ENCODE data around the gene MIPOL1. TPM values are rescaled to one million over a fixed set of nuclear protein-coding genes. Genes with fewer than 3 reads are reported as not detected.

Gene MIPOL1
- total RNA-seq, 1 experiment from 2014 or later, result 10.5 TPM

DNA sequence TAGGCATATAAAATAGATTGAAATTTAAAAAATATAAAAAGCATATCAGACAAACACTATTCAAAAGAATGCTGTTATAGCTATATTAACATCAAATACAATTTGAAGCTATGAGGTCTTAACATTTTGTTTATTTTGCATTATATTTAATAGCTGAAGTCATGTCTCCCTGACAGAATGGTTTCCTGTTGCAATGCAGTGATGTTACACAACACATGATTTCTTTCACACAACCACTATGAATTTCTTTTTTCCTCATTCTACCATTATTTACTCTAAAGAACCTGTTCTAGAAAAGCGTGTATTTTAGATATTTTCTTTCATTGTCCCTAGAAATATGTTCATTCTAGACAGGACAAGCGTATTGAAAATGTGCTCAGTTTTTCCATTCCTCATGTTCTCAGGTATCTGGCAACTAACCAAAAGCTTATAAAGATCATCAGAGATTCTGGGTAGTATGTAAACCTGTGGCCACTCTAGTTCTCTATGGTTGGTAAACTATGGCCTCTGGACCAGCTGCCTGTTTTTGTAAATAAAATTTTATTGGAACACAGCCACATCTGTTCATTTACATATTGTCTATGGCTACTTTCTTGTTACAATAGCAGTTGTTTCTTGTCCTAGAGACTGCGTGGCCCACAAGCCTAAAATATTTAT, 213.5 kb downstream of the MIPOL1 start:
- in situ Hi-C loops (cut with HindIII; ENCODE audit: low pct_unique_long_range_greater_than_20kb, low sequenced_read_pairs), result no loop called here
- no peak for DNase-seq (ENCODE audit: low read depth)

GRCh38 chr14:37413050-37413449, 215.3 kb downstream of the MIPOL1 start:
- DNase-seq (ENCODE audit: low read depth), result no peak
- in situ Hi-C loops (cut with HindIII; ENCODE audit: low pct_unique_long_range_greater_than_20kb, low sequenced_read_pairs), result no loop called here

DNA sequence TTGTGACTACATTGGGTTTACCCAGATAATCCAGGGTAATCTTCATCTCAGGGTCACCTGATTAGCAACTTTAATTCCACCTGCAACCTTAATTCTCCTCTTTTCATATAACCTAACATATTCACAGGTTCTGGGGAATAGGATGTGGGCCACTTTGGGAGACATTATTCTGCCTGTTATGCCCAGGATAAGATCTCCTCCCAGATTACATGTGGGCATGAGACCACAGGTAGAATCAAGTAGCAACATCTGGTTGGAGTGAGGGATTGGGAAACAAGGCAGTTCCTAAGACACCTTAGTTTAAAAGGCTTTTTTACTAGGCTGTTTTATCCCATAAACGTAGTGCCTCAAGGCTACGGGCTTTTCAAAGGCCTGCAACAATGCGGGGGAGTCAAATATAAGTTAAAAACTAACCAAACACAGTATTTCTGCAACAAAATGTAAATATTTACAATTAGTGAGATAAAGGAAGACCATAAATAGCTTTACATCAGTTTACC, 215.8 kb downstream of the MIPOL1 start:
- DNase-seq (ENCODE audit: low read depth), result no peak
- in situ Hi-C loops (cut with HindIII; ENCODE audit: low pct_unique_long_range_greater_than_20kb, low sequenced_read_pairs), result no loop called here

- in situ Hi-C loops (cut with HindIII; ENCODE audit: low pct_unique_long_range_greater_than_20kb, low sequenced_read_pairs), result no loop called here
- DNase-seq (ENCODE audit: low read depth), result no peak
Measured at GRCh38 chr14:37416264-37416663, 218.5 kb downstream of the MIPOL1 start.

GRCh38 chr14:37417151-37417550, 219.4 kb downstream of the MIPOL1 start:
- DNase-seq (ENCODE audit: low read depth), result no peak
- in situ Hi-C loops (cut with HindIII; ENCODE audit: low pct_unique_long_range_greater_than_20kb, low sequenced_read_pairs), result no loop called here

- in situ Hi-C loops (cut with HindIII; ENCODE audit: low pct_unique_long_range_greater_than_20kb, low sequenced_read_pairs), result no loop called here
- DNase-seq (ENCODE audit: low read depth), result no peak
Measured at GRCh38 chr14:37417833-37418232, 220.1 kb downstream of the MIPOL1 start.

- in situ Hi-C loops (cut with HindIII; ENCODE audit: low pct_unique_long_range_greater_than_20kb, low sequenced_read_pairs), result no loop called here
- DNase-seq (ENCODE audit: low read depth), result no peak
Measured at GRCh38 chr14:37420622-37421021, 222.9 kb downstream of the MIPOL1 start.

- in situ Hi-C loops (cut with HindIII; ENCODE audit: low pct_unique_long_range_greater_than_20kb, low sequenced_read_pairs), result no loop called here
- DNase-seq (ENCODE audit: low read depth), result no peak
Measured at GRCh38 chr14:37422319-37422718, 224.6 kb downstream of the MIPOL1 start.

GRCh38 chr14:37422748-37423147, 225.0 kb downstream of the MIPOL1 start:
- DNase-seq (ENCODE audit: low read depth), result no peak
- in situ Hi-C loops (cut with HindIII; ENCODE audit: low pct_unique_long_range_greater_than_20kb, low sequenced_read_pairs), result no loop called here

- in situ Hi-C loops (cut with HindIII; ENCODE audit: low pct_unique_long_range_greater_than_20kb, low sequenced_read_pairs), result no loop called here
- DNase-seq (ENCODE audit: low read depth), result no peak
Measured at GRCh38 chr14:37428954-37429353, 231.2 kb downstream of the MIPOL1 start.

DNA sequence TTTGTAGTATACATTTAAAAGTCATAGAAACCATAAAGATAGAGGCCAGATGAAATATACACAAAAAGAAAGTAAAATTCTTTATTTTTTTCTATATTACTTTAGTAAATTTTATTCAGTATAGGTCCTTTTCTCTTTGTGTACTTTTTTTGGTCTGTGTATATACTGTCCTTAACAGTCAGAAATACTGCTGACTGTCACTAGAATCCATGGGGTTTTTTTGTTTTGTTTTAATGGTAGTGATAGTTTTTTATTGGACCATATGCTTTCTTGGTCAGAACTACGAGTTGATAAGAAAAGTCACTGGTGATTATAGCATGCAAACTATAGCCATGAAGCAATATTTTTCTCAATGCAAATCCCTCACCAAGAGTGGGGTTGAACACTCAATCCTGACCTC, 231.9 kb downstream of the MIPOL1 start:
- DNase-seq (ENCODE audit: low read depth), result no peak
- in situ Hi-C loops (cut with HindIII; ENCODE audit: low pct_unique_long_range_greater_than_20kb, low sequenced_read_pairs), result no loop called here

DNA sequence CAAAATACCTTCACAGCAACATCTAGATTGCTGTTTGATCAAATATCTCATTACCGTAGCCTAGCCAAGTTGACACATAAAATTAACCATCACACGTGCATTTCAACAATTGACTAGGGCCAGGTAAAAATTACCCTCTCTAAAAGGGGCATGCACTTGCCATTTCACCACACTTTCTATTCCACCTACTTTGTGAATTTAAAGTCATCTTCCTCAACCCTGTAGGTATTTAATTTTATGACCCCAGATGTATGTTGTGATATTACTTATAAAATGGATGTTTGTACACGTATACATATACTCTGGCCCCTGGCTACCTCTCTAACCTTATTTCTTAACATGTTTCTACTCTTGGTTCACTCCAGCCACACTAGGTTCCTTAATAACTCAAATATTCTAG, 237.1 kb downstream of the MIPOL1 start:
- in situ Hi-C loops (cut with HindIII; ENCODE audit: low pct_unique_long_range_greater_than_20kb, low sequenced_read_pairs), result no loop called here

DNA sequence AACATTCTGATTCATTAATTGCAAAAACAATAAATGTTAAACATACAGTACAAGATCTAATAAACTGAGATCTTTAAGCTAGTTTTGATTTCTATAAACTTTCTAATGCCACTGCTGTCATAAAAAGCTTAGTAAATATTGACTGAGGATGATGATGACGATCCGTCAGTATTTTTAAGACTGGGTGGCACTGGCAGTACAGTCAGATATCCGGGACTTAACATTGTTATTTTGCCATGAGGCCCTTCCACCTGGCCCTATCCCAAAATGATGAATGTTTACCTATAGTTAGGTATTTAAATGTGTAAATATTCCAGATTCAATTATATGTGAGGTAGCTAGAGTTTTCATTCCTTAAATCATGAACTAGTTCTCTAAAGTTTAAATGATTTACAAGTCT, 238.8 kb downstream of the MIPOL1 start:
- DNase-seq (ENCODE audit: low read depth), result no peak
- in situ Hi-C loops (cut with HindIII; ENCODE audit: low pct_unique_long_range_greater_than_20kb, low sequenced_read_pairs), result no loop called here

More for the DNA sequence above, 237.1 kb downstream of the MIPOL1 start:
- DNase-seq (ENCODE audit: low read depth), result no peak

DNA sequence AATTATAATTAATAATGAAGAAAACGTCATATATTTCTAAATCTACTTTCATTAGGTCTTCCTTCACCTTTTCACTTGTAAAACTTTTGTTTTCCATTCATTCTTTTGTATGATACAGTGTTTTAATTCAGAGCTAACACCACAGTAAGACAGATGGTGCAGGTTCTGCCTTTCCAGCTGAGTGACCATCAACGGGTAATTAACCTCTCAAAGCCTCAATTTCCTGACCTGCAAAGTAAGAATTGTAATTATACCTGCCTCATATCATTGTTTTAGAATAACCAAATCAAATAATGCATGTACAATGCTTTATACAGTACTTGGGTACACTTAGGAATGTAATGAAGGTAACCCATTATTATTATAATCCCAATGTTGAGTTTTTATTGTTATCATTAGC, 239.8 kb downstream of the MIPOL1 start:
- DNase-seq (ENCODE audit: low read depth), result no peak
- in situ Hi-C loops (cut with HindIII; ENCODE audit: low pct_unique_long_range_greater_than_20kb, low sequenced_read_pairs), result no loop called here

DNA sequence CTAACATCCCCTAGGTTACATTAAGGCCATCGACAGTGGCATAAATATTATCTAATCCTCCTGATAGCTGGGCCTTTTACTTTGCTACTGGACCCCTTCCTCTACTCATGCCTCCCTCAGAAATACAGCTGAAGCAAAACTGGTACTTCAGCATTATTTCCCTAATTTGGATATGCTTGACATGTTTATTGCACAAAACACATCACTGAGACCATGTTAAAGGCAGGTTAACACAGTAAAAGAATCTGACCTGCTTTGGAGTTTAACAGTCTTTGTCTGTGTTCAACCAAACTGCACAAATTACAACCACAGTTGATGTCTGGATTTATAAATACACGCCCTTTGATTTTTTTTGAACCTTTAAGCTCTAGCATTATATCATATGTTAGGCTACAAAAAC, 240.7 kb downstream of the MIPOL1 start:
- DNase-seq (ENCODE audit: low read depth), result no peak
- in situ Hi-C loops (cut with HindIII; ENCODE audit: low pct_unique_long_range_greater_than_20kb, low sequenced_read_pairs), result no loop called here

- DNase-seq (ENCODE audit: low read depth), result no peak
- in situ Hi-C loops (cut with HindIII; ENCODE audit: low pct_unique_long_range_greater_than_20kb, low sequenced_read_pairs), result no loop called here
Measured at GRCh38 chr14:37443461-37443860, 245.7 kb downstream of the MIPOL1 start.

DNA sequence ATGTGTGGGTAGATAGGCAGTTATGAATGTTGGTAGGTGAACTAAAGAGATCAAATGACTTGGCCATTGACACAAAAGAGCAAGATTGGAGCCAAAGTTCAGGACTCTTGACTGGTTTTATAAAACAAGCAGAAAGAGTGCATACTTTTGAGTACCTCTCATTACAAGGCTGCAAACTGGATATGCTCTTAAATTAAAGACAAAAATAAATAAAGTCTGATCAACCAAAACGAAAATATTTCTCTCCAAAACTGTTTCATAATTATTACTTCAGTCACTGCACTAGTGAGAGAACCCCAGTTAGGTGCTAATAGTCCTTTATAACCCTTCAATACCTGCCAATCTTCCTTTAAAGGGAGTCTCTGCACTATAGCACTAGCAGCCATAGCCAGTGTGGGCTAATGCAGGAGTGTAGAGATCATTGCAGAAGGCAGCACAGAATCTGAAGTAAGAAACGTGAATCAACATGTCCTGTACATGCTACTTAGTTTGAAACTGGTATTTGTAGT, 250.2 kb downstream of the MIPOL1 start:
- DNase-seq (ENCODE audit: low read depth), result no peak
- in situ Hi-C loops (cut with HindIII; ENCODE audit: low pct_unique_long_range_greater_than_20kb, low sequenced_read_pairs), result no loop called here

- in situ Hi-C loops (cut with HindIII; ENCODE audit: low pct_unique_long_range_greater_than_20kb, low sequenced_read_pairs), result no loop called here
- no peak for DNase-seq (ENCODE audit: low read depth)
Measured at GRCh38 chr14:37452323-37452722, 254.6 kb downstream of the MIPOL1 start.

- in situ Hi-C loops (cut with HindIII; ENCODE audit: low pct_unique_long_range_greater_than_20kb, low sequenced_read_pairs), result no loop called here
- DNase-seq (ENCODE audit: low read depth), result no peak
Measured at GRCh38 chr14:37453985-37454384, 256.2 kb downstream of the MIPOL1 start.

DNA sequence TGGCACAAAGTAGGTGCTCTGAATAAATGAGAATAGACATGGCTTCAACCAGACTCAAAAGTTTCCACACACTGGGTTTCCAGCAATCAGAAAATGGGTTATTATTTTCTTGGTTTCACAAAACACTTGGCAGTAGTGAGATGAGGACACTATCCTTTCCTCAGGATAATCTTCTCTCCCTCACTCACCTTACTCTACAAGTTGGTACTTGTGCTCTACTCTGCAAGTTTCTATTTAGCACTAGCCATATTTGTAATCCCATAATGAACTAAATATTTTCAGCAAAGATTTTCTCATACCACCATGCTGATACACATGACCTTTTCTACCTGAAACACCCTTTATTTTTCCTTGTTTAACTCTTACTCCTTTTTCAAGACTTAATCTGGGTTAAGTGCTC, 259.6 kb downstream of the MIPOL1 start:
- DNase-seq (ENCODE audit: low read depth), result no peak
- in situ Hi-C loops (cut with HindIII; ENCODE audit: low pct_unique_long_range_greater_than_20kb, low sequenced_read_pairs), result no loop called here
